ENCODE measurements around the gene RECQL5. TPM values are rescaled to one million over a fixed set of nuclear protein-coding genes. Genes with fewer than 3 reads are reported as not detected.

RECQL5 gene
- polyA plus RNA-seq, 1 donor (not counting 4 experiments of a cell fraction or from before 2014, with no cell fraction given) = 11.9 TPM

- FAIRE-seq = no peak
- H3K4me1 ChIP-seq (ENCODE audit: control insufficient read depth, extremely low read depth, insufficient read depth, low read length) = no peaks in the 10 kb centered on the region
Observed at GRCh38 chr17:75595920-75596313, 71.0 kb downstream of the RECQL5 start.

GRCh38 chr17:75595284-75595919 is 71.6 kb downstream of the RECQL5 start:
- H3K4me1 ChIP-seq (ENCODE audit: control insufficient read depth, extremely low read depth, insufficient read depth, low read length) = no peaks in the 10 kb centered on the region
- no peak overlapping the region for H3K4me2 ChIP-seq (ENCODE audit: control insufficient read depth, extremely low read depth, insufficient read depth, low read depth, low read length)
- no peak overlapping the region for H3K4me3 ChIP-seq (ENCODE audit: control insufficient read depth in 2 of 3, extremely low read depth in 1 of 3, insufficient read depth in 2 of 3, low read depth in 1 of 3, low read length in 3 of 3)
- no peak overlapping the region for H2AFZ ChIP-seq (ENCODE audit: control insufficient read depth, low read length)
- H3K27me3 ChIP-seq (ENCODE audit: control insufficient read depth, extremely low read depth, insufficient read depth, low read length) = peaks cover 15% of the 10 kb centered on the region
- H3K9ac ChIP-seq (ENCODE audit: control insufficient read depth, extremely low read depth, insufficient read depth, low read length) = no peak overlapping the region
- dilution Hi-C loops (cut with MboI; ENCODE audit: extremely low pct_ligation_motif_present, low sequenced_read_pairs) = no loop called here
- DNase-seq (ENCODE audit: low read depth, low spot score) (no peak), FAIRE-seq (no peak)
- H3K27ac ChIP-seq (ENCODE audit: control insufficient read depth, insufficient read depth, low read length) = no peak overlapping the region
- no peaks in the 10 kb centered on the region for H3K9me3 ChIP-seq (ENCODE audit: control insufficient read depth, low read depth, low read length)
- no peak for TF ChIP-seq CTCF (optimal IDR thresholded peaks at IDR 0.05 in 1 of 3, IDR thresholded peaks at IDR 0.05 in 1 of 3, conservative IDR thresholded peaks at IDR 0.05 in 1 of 3; ENCODE audit: extremely low read depth in 1 of 3, insufficient read depth in 2 of 3, low read length in 3 of 3)
- TF ChIP-seq EZH2 (IDR thresholded peaks at IDR 0.05; ENCODE audit: low read length) = no peak
- H3K36me3 ChIP-seq (ENCODE audit: control insufficient read depth in 2 of 2, extremely low read depth in 1 of 2, insufficient read depth in 2 of 2, low read length in 2 of 2) = no peaks in the 10 kb centered on the region
- H4K20me1 ChIP-seq (ENCODE audit: control insufficient read depth, extremely low read depth, insufficient read depth, low read length) = no peaks in the 10 kb centered on the region
- no peaks in the 10 kb centered on the region for H3K79me2 ChIP-seq (ENCODE audit: control insufficient read depth, insufficient read depth, low read length)
- H3K9me1 ChIP-seq (ENCODE audit: control insufficient read depth, extremely low read depth, insufficient read depth, low read length) = no peaks in the 10 kb centered on the region

More at GRCh38 chr17:75595920-75596313, 71.0 kb downstream of the RECQL5 start:
- Histone ChIP-seq H3K4me3 (ENCODE audit: control insufficient read depth in 2 of 3, extremely low read depth in 1 of 3, insufficient read depth in 2 of 3, low read depth in 1 of 3, low read length in 3 of 3) (no peak overlapping the region), H3K9me1 (ENCODE audit: control insufficient read depth, extremely low read depth, insufficient read depth, low read length) (no peaks in the 10 kb centered on the region), H3K79me2 (ENCODE audit: control insufficient read depth, insufficient read depth, low read length) (no peaks in the 10 kb centered on the region), H3K9me3 (ENCODE audit: control insufficient read depth, low read depth, low read length) (no peaks in the 10 kb centered on the region), H3K27ac (ENCODE audit: control insufficient read depth, insufficient read depth, low read length) (no peak overlapping the region), H3K36me3 (ENCODE audit: control insufficient read depth in 2 of 2, extremely low read depth in 1 of 2, insufficient read depth in 2 of 2, low read length in 2 of 2) (no peaks in the 10 kb centered on the region), H3K9ac (ENCODE audit: control insufficient read depth, extremely low read depth, insufficient read depth, low read length) (no peak overlapping the region), H3K27me3 (ENCODE audit: control insufficient read depth, extremely low read depth, insufficient read depth, low read length) (peaks cover 12% of the 10 kb centered on the region), H4K20me1 (ENCODE audit: control insufficient read depth, extremely low read depth, insufficient read depth, low read length) (no peaks in the 10 kb centered on the region), H3K4me2 (ENCODE audit: control insufficient read depth, extremely low read depth, insufficient read depth, low read depth, low read length) (no peak overlapping the region), H2AFZ (ENCODE audit: control insufficient read depth, low read length) (no peak overlapping the region)
- TF ChIP-seq CTCF (optimal IDR thresholded peaks at IDR 0.05 in 1 of 3, IDR thresholded peaks at IDR 0.05 in 1 of 3, conservative IDR thresholded peaks at IDR 0.05 in 1 of 3; ENCODE audit: extremely low read depth in 1 of 3, insufficient read depth in 2 of 3, low read length in 3 of 3) (no peak), EZH2 (IDR thresholded peaks at IDR 0.05; ENCODE audit: low read length) (no peak)
- dilution Hi-C loops (cut with MboI; ENCODE audit: extremely low pct_ligation_motif_present, low sequenced_read_pairs) = no loop called here
- DNase-seq (ENCODE audit: low read depth, low spot score) = no peak
